Subcutaneous abdominal adipose tissue (tissue), 5 donors: Measurements from ENCODE around the gene METTL5.
"Not testable (repeated sequence)": the region's sequence is repeated elsewhere in the genome, so short reads cannot be mapped to it uniquely, and the experiment has no call there.

Experiments used
- H3K27ac ChIP-seq: one replicate; pipeline ENCODE4 v1.7.0; 2013; ENCODE audit warnings: low read depth, mild to moderate bottlenecking, inconsistent platforms, low read length, moderate library complexity
- H3K27me3 ChIP-seq, 5 donors: one replicate each; pipeline ENCODE4 v1.7.0; 2013; ENCODE audit warnings: low read length in 5 of 5, inconsistent platforms in 1 of 5; ENCODE audit not compliant: control insufficient read depth in 5 of 5, insufficient read depth in 4 of 5
- H3K36me3 ChIP-seq, 5 donors: one replicate each; pipeline ENCODE4 v1.7.0; 2013; ENCODE audit warnings: low read length in 5 of 5; ENCODE audit not compliant: control insufficient read depth in 5 of 5, insufficient read depth in 5 of 5
- H3K4me1 ChIP-seq, 5 donors: one replicate each; pipeline ENCODE4 v1.7.0; 2013; ENCODE audit warnings: low read length in 5 of 5, mild to moderate bottlenecking in 3 of 5, moderate library complexity in 1 of 5; ENCODE audit not compliant: control insufficient read depth in 5 of 5, insufficient read depth in 5 of 5
- H3K4me3 ChIP-seq, 5 donors: one replicate each; pipeline ENCODE4 v1.7.0; 2013; ENCODE audit warnings: low read length in 5 of 5, low read depth in 1 of 5
- H3K9ac ChIP-seq, 5 donors: one replicate each; pipeline ENCODE4 v1.7.0; 2013; ENCODE audit warnings: low read length in 5 of 5, mild to moderate bottlenecking in 4 of 5, moderate library complexity in 3 of 5
- H3K9me3 ChIP-seq, 5 donors: one replicate each; pipeline ENCODE4 v1.7.0; 2013; ENCODE audit warnings: low read length in 5 of 5; ENCODE audit not compliant: control insufficient read depth in 5 of 5
- donor health status: healthy.
- donor health status: healthy.
- donor health status: healthy.
- donor health status: healthy.
- donor health status: healthy.

METTL5 gene

GRCh38 chr2:169824373-169825333 is at the start of gene METTL5:
TSS of gene METTL5 (minus strand) at chr2:169824905. CDS start at chr2:169824597, 308 bp downstream.
- H3K9me3 ChIP-seq: no peaks in the 10 kb centered on the region
- H3K27ac ChIP-seq: peak within 1 kb of the TSS; percentile 84
- no peaks in the 10 kb centered on the region for H3K27me3 ChIP-seq
- peaks cover 0 to 4% (median 0%) of the 10 kb centered on the region in 5 donors for H3K36me3 ChIP-seq
- H3K4me1 ChIP-seq: peaks cover 5 to 49% (median 43%) of the 10 kb centered on the region in 5 donors
- H3K9ac ChIP-seq: peak within 1 kb of the TSS; percentile 78 to 96 (median 92)
- H3K4me3 ChIP-seq: peak within 1 kb of the TSS; percentile 77 to 90 (median 86)

- Histone ChIP-seq H3K9me3 (no peaks in the 10 kb centered on the region), H3K36me3 (peaks cover 2 to 11% (median 3%) of the 10 kb centered on the region in 5 donors), H3K9ac (no peak overlapping the region), H3K27me3 (no peaks in the 10 kb centered on the region), H3K4me1 (peaks cover 0 to 9% (median 7%) of the 10 kb centered on the region in 5 donors), H3K4me3 (no peak overlapping the region), H3K27ac (no peak overlapping the region)
Observed at GRCh38 chr2:169871994-169872393, 47.3 kb upstream of the METTL5 start.

- not testable (repeated sequence) for H3K4me1 ChIP-seq, H3K27ac ChIP-seq, H3K4me3 ChIP-seq, H3K27me3 ChIP-seq, H3K36me3 ChIP-seq, H3K9me3 ChIP-seq, H3K9ac ChIP-seq
Observed at GRCh38 chr2:169871369-169871768, 46.7 kb upstream of the METTL5 start.

- Histone ChIP-seq H3K9me3 (no peaks in the 10 kb centered on the region), H3K27ac (no peak overlapping the region), H3K36me3 (no peaks in the 10 kb centered on the region), H3K9ac (no peak overlapping the region), H3K4me1 (peaks cover 0 to 15% (median 9%) of the 10 kb centered on the region in 5 donors), H3K4me3 (no peak overlapping the region), H3K27me3 (no peaks in the 10 kb centered on the region)
Observed at GRCh38 chr2:169868951-169869350, 44.2 kb upstream of the METTL5 start.

- Histone ChIP-seq H3K36me3 (no peaks in the 10 kb centered on the region), H3K4me3 (no peak overlapping the region), H3K9me3 (no peaks in the 10 kb centered on the region), H3K4me1 (peaks cover 0 to 23% (median 10%) of the 10 kb centered on the region in 5 donors), H3K27me3 (no peaks in the 10 kb centered on the region), H3K9ac (no peak overlapping the region), H3K27ac (no peak overlapping the region)
Observed at GRCh38 chr2:169867579-169867978, 42.9 kb upstream of the METTL5 start.

- not testable (repeated sequence) for H3K9me3 ChIP-seq, H3K9ac ChIP-seq, H3K27ac ChIP-seq, H3K4me3 ChIP-seq, H3K27me3 ChIP-seq, H3K36me3 ChIP-seq
- H3K4me1 ChIP-seq: peaks cover 0 to 23% (median 10%) of the 10 kb centered on the region in 5 donors
Observed at GRCh38 chr2:169866230-169866629, 41.5 kb upstream of the METTL5 start.

GRCh38 chr2:169865492-169865891 is 40.8 kb upstream of the METTL5 start:
- Histone ChIP-seq H3K27ac (no peak overlapping the region), H3K4me1 (peaks cover 0 to 23% (median 10%) of the 10 kb centered on the region in 5 donors), H3K9me3 (no peaks in the 10 kb centered on the region), H3K27me3 (no peaks in the 10 kb centered on the region), H3K9ac (no peak overlapping the region), H3K36me3 (no peaks in the 10 kb centered on the region), H3K4me3 (no peak overlapping the region)

DNA sequence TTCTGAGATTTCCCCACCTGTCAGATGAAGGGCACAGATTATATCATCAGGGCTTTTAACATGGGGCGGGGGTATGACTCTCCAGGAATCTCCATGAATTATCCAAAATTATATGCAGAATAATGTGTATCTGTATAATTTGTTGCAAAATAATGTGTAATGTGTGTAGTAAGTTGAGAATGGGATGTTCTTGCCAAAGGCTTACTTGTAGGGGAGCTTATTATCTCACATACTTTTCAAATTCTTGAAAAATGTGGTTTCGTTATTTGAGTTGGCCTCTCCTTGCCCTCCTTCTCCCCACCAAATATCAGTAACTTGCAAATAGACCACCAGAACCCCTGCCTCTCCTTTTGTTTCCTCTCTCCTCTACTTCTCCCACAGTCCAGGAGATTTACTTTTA is 38.1 kb upstream of the METTL5 start:
- Histone ChIP-seq H3K27me3 (no peaks in the 10 kb centered on the region), H3K4me3 (no peak overlapping the region)

DNA sequence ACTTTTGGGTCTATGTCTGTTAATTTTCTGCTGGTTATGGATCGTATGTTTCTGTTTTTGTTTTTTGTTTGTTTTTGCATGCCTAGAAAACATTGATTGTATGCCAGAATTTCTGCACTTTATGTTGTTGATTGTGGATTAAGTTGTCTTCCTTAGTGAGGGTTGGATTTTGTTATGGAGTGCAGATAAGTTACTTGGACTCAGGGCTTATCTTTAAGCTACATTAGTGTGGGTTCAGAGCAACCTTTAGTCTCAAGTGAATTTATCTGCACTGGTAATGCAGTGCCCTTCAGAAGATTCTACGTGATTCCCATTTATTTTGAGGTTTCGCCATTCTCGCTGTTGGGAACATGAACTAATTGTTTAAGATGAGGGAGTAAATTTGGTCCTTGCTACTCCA is 35.4 kb upstream of the METTL5 start:
- H3K4me3 ChIP-seq: no peak overlapping the region
- no peak overlapping the region for H3K9ac ChIP-seq
- no peaks in the 10 kb centered on the region for H3K36me3 ChIP-seq
- H3K4me1 ChIP-seq: peaks cover 0 to 8% (median 0%) of the 10 kb centered on the region in 5 donors
- H3K9me3 ChIP-seq: no peaks in the 10 kb centered on the region
- H3K27me3 ChIP-seq: no peaks in the 10 kb centered on the region
- H3K27ac ChIP-seq: no peak overlapping the region

More for the DNA sequence above, 38.1 kb upstream of the METTL5 start:
- Histone ChIP-seq H3K27ac (no peak overlapping the region), H3K9ac (no peak overlapping the region), H3K4me1 (peaks cover 0 to 16% (median 3%) of the 10 kb centered on the region in 5 donors), H3K9me3 (no peaks in the 10 kb centered on the region), H3K36me3 (no peaks in the 10 kb centered on the region)

GRCh38 chr2:169859423-169859822 is 34.7 kb upstream of the METTL5 start:
- Histone ChIP-seq H3K27me3 (no peaks in the 10 kb centered on the region), H3K36me3 (no peaks in the 10 kb centered on the region), H3K4me3 (no peak overlapping the region), H3K27ac (no peak overlapping the region), H3K9me3 (no peaks in the 10 kb centered on the region), H3K4me1 (peaks cover 0 to 8% (median 0%) of the 10 kb centered on the region in 5 donors), H3K9ac (no peak overlapping the region)
